DOHH2 (cell line): Measurements from ENCODE around the gene KLC4.

ENCODE experiments used
- EZH2phosphoT487 ChIP-seq: fragments of 200-600 bp; sonication (generic); IDR thresholded peaks from 2 replicates; pipeline ENCODE4 v1.6.1; 2017; ENCODE audit warnings: borderline replicate concordance, mild to moderate bottlenecking, antibody characterized with exemption, low read length, moderate library complexity, mixed read lengths
- TF ChIP-seq, protein P1 (sequence below): fragments of 200-600 bp; sonication (generic); IDR thresholded peaks from one replicate; pipeline ENCODE4 v1.5.1; 2014; ENCODE audit warnings: antibody characterized with exemption, mild to moderate bottlenecking, low read depth, low read length; ENCODE audit not compliant: poor library complexity, severe bottlenecking

DNA sequence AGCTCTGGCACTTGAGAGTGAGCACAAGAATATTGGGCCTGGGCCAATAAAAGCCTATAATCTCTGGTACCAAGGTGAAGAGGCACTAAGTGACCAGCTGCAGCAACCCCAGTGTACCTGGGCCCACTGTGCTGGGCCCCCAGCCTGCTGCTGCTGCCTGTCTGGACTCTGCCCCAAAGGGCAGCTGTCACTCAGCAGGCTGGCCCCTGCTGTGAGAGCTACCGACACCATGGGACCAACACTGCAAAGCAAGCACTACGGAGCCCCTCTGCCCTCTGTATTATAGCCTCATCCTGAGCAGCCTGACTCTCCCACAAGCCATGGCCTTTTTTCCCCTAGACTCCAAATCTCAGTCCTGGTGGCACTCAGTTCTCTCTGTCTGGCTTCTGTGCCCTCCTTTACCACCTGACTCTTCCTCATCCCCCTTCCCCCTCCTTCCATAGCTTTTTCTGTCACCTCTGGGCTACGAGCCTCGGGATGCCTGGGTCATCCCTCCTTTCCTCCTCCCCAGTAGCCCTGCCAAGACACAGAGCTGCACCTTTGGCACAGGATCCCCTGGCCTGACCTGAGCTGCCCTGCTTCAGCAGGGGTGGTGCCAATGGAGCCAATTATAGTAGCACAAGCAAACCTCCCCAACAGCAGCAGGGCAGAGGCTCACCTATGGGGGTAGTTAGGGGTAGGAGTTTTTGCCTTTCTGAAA is 23.8 kb upstream of the KLC4 start:
- TF ChIP-seq EZH2phosphoT487 = no peak
- TF ChIP-seq, protein P1, sequence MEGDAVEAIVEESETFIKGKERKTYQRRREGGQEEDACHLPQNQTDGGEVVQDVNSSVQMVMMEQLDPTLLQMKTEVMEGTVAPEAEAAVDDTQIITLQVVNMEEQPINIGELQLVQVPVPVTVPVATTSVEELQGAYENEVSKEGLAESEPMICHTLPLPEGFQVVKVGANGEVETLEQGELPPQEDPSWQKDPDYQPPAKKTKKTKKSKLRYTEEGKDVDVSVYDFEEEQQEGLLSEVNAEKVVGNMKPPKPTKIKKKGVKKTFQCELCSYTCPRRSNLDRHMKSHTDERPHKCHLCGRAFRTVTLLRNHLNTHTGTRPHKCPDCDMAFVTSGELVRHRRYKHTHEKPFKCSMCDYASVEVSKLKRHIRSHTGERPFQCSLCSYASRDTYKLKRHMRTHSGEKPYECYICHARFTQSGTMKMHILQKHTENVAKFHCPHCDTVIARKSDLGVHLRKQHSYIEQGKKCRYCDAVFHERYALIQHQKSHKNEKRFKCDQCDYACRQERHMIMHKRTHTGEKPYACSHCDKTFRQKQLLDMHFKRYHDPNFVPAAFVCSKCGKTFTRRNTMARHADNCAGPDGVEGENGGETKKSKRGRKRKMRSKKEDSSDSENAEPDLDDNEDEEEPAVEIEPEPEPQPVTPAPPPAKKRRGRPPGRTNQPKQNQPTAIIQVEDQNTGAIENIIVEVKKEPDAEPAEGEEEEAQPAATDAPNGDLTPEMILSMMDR = no peak
